Middle frontal gyrus (tissue), 1 donor: ENCODE results near the gene ERC2.
A peak's percentile ranks its signal among the peaks of the same experiment; 100 is the strongest.

Experiments
- DNase-seq: peaks from one replicate; pipeline ENCODE4 v3.0.0-alpha.2; 2015; ENCODE audit warnings: low spot score; ENCODE audit errors: extremely low spot score

The ERC2 gene

GRCh38 chr3:56192001-56192400 is 276.3 kb downstream of the ERC2 start:
- no peak for DNase-seq

- DNase-seq = no peak
Measured at GRCh38 chr3:56190771-56191305, 277.4 kb downstream of the ERC2 start.

GRCh38 chr3:56190130-56190529 is 278.1 kb downstream of the ERC2 start:
- no peak for DNase-seq

- no peak for DNase-seq
Measured at GRCh38 chr3:56189536-56189935, 278.7 kb downstream of the ERC2 start.

- peak; percentile 28 for DNase-seq
Measured at GRCh38 chr3:56188201-56188600, 280.1 kb downstream of the ERC2 start.

- no peak for DNase-seq
Measured at GRCh38 chr3:56187051-56187450, 281.2 kb downstream of the ERC2 start.

GRCh38 chr3:56185827-56186226 is 282.4 kb downstream of the ERC2 start:
- no peak for DNase-seq

- DNase-seq = no peak
Measured at GRCh38 chr3:56183529-56183928, 284.7 kb downstream of the ERC2 start.

- no peak for DNase-seq
Measured at GRCh38 chr3:56180433-56180832, 287.8 kb downstream of the ERC2 start.

- no peak for DNase-seq
Measured at GRCh38 chr3:56173601-56174000, 294.7 kb downstream of the ERC2 start.

GRCh38 chr3:56164436-56164835 is 303.8 kb downstream of the ERC2 start:
- DNase-seq = no peak

- DNase-seq = no peak
Measured at GRCh38 chr3:56157693-56158362, 310.4 kb downstream of the ERC2 start.

- DNase-seq = no peak
Measured at GRCh38 chr3:56154297-56154696, 314.0 kb downstream of the ERC2 start.

GRCh38 chr3:56147354-56147753 is 320.9 kb downstream of the ERC2 start:
- DNase-seq = no peak

GRCh38 chr3:56145410-56145809 is 322.9 kb downstream of the ERC2 start:
- no peak for DNase-seq

GRCh38 chr3:56144805-56145204 is 323.5 kb downstream of the ERC2 start:
- no peak for DNase-seq

GRCh38 chr3:56137415-56137814 is 330.9 kb downstream of the ERC2 start:
- DNase-seq = no peak

- no peak for DNase-seq
Measured at GRCh38 chr3:56136514-56136913, 331.8 kb downstream of the ERC2 start.

GRCh38 chr3:56135941-56136340 is 332.3 kb downstream of the ERC2 start:
- DNase-seq = no peak

- DNase-seq = no peak
Measured at GRCh38 chr3:56133423-56133822, 334.8 kb downstream of the ERC2 start.

- DNase-seq = no peak
Measured at GRCh38 chr3:56132762-56133161, 335.5 kb downstream of the ERC2 start.

- DNase-seq = peak; percentile 61
Measured at GRCh38 chr3:56131974-56132590, 336.2 kb downstream of the ERC2 start.

GRCh38 chr3:56130036-56130435 is 338.2 kb downstream of the ERC2 start:
- no peak for DNase-seq
